Measurements from ENCODE around the gene ERCC6L2.

ERCC6L2 gene

DNA sequence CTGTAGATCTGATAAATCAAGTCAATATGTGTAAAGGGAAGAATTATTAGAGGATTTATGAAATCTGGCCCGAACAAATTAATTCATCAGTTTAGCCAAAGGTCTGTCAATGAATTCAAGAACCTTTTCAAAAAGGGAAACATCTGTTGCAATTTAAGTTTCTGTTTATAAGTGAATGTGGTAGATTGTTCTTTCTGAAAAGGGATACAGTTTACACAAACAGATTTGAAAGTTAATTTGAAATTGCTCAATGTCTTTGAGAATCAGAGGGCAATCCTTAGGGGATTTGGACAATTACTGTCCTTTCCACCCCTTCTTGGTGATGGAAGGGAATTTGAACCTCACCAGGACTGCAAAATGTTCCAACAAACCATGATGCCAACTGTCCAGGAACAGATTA, 29.7 kb upstream of the ERCC6L2 start:
- DNase-seq, result no peak

DNA sequence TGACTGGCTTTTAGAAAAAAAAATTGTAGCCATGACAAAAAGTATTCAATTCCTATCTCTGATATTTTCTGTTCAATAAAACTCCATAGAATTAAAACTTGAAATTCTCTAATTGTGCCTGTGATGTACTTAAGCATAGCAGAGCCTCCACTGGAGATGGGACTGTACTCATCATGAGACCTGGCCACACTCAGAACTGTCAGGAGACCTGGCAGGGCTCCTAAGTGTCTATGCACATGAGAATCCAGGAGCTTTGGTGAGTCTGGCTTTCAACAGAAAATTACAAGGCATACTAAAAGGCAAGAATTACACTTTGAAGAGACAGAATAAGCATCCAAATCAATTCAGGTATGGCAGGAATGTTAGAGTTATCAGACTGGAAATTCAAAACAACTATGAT, 26.7 kb upstream of the ERCC6L2 start:
- H3K18ac ChIP-seq (ENCODE audit: low read length), result no peak overlapping the region
- H3K36me3 ChIP-seq (ENCODE audit: control insufficient read depth, insufficient read depth, low read length), result no peaks in the 10 kb centered on the region
- H3K79me1 ChIP-seq (ENCODE audit: low read length), result no peaks in the 10 kb centered on the region
- H3K4me3 ChIP-seq (ENCODE audit: low read length), result no peak overlapping the region
- no peaks in the 10 kb centered on the region for H3K27me3 ChIP-seq (ENCODE audit: insufficient read depth, low read length, poor library complexity)
- H3K9ac ChIP-seq (ENCODE audit: low read length), result no peak overlapping the region
- H3K4ac ChIP-seq (ENCODE audit: low read depth, low read length), result no peak overlapping the region
- no peak overlapping the region for H3K4me2 ChIP-seq (ENCODE audit: low read length)
- H4K5ac ChIP-seq (ENCODE audit: low read length), result no peak overlapping the region
- H2BK15ac ChIP-seq (replicated peaks; ENCODE audit: low read depth), result no peak overlapping the region
- no peak overlapping the region for H4K8ac ChIP-seq (ENCODE audit: low read depth, low read length)
- H2BK120ac ChIP-seq (ENCODE audit: low read depth, low read length), result no peak overlapping the region
- no peak overlapping the region for H2BK5ac ChIP-seq (ENCODE audit: low read length)
- H2AK5ac ChIP-seq (ENCODE audit: low read length), result no peak overlapping the region
- H3K79me2 ChIP-seq (ENCODE audit: control insufficient read depth, insufficient read depth, low read length), result no peaks in the 10 kb centered on the region
- DNase-seq, result no peak
- no peak overlapping the region for H3K27ac ChIP-seq (ENCODE audit: low read depth, low read length)
- H3K4me1 ChIP-seq (ENCODE audit: control insufficient read depth, low read depth, low read length), result no peaks in the 10 kb centered on the region
- no peak overlapping the region for H3K56ac ChIP-seq (ENCODE audit: low read length)
- H3K23ac ChIP-seq (ENCODE audit: low read length), result no peak overlapping the region

More for the DNA sequence above, 29.7 kb upstream of the ERCC6L2 start:
- no peak overlapping the region for H3K9ac ChIP-seq (ENCODE audit: low read length)
- no peaks in the 10 kb centered on the region for H3K27me3 ChIP-seq (ENCODE audit: insufficient read depth, low read length, poor library complexity)
- no peak overlapping the region for H2BK5ac ChIP-seq (ENCODE audit: low read length)
- no peak overlapping the region for H3K18ac ChIP-seq (ENCODE audit: low read length)
- H3K79me2 ChIP-seq (ENCODE audit: control insufficient read depth, insufficient read depth, low read length), result no peaks in the 10 kb centered on the region
- no CpG with 5 or more reads among the region's 1 CpG for WGBS (ENCODE audit: extremely low coverage, insufficient coverage, low lambda C conversion rate)
- no peak overlapping the region for H3K4me2 ChIP-seq (ENCODE audit: low read length)
- no peaks in the 10 kb centered on the region for H3K36me3 ChIP-seq (ENCODE audit: control insufficient read depth, insufficient read depth, low read length)
- no peak overlapping the region for H4K8ac ChIP-seq (ENCODE audit: low read depth, low read length)
- no peak overlapping the region for H3K27ac ChIP-seq (ENCODE audit: low read depth, low read length)
- H2BK15ac ChIP-seq (replicated peaks; ENCODE audit: low read depth), result no peak overlapping the region
- H3K4me1 ChIP-seq (ENCODE audit: control insufficient read depth, low read depth, low read length), result no peaks in the 10 kb centered on the region
- no peak overlapping the region for H3K56ac ChIP-seq (ENCODE audit: low read length)
- H3K79me1 ChIP-seq (ENCODE audit: low read length), result no peaks in the 10 kb centered on the region
- H4K5ac ChIP-seq (ENCODE audit: low read length), result no peak overlapping the region
- H3K4me3 ChIP-seq (ENCODE audit: low read length), result no peak overlapping the region
- no peak overlapping the region for H2BK120ac ChIP-seq (ENCODE audit: low read depth, low read length)
- no peak overlapping the region for H3K23ac ChIP-seq (ENCODE audit: low read length)
- H3K4ac ChIP-seq (ENCODE audit: low read depth, low read length), result no peak overlapping the region
- H2AK5ac ChIP-seq (ENCODE audit: low read length), result no peak overlapping the region

DNA sequence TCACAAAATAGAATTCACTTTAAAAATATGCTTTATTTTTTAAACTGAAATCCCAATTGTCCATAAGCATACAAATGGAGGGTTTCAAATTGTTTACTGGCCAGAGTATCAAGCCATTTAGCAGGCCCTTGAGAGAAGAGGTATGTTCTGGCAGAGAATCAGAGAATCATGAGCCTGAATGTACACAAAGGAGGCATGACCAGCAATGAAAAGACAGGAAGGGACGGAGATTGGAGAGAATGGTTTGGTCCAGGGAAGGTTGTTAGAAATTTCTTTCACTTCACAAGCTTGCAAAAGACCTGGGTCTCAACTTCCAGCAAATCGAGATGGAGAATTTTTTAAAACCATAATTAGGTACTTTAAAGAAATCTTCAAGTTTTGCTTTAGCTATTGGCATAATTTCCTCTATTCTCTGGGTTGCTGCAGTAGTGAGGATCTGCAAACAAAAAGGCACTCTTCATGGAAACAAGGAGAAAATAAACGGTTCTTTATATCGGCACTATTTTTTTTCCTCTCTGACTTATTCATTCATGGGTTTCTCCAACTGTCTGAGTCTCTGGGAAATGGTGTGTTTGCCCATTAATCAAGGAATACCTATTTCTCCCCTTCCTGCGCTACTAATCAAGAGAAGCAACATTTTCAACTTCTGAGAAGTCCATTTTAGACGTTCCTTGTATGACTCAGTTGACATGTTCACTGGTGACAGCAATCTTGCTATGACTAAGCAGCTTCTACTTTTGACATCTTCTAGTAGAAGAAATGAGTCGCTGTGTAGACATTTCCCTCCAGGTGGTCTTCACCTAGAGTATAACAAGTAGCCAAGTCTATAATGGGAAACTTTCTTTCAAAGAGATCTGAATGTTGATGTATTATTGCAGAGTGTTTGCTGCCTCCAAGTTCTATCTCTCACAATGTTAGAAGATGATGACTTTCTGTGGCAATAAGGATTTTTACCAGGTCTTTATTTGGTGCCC, 23.1 kb upstream of the ERCC6L2 start:
- Histone ChIP-seq H2AK5ac (ENCODE audit: low read length) (no peak overlapping the region), H3K27me3 (ENCODE audit: insufficient read depth, low read length, poor library complexity) (no peaks in the 10 kb centered on the region), H3K4me1 (ENCODE audit: control insufficient read depth, low read depth, low read length) (no peaks in the 10 kb centered on the region), H2BK15ac (replicated peaks; ENCODE audit: low read depth) (no peak overlapping the region), H2BK120ac (ENCODE audit: low read depth, low read length) (no peak overlapping the region), H3K4me2 (ENCODE audit: low read length) (no peak overlapping the region), H3K79me2 (ENCODE audit: control insufficient read depth, insufficient read depth, low read length) (no peaks in the 10 kb centered on the region), H3K79me1 (ENCODE audit: low read length) (no peaks in the 10 kb centered on the region), H3K56ac (ENCODE audit: low read length) (no peak overlapping the region), H2BK5ac (ENCODE audit: low read length) (no peak overlapping the region), H3K4me3 (ENCODE audit: low read length) (no peak overlapping the region), H4K8ac (ENCODE audit: low read depth, low read length) (no peak overlapping the region), H3K18ac (ENCODE audit: low read length) (no peak overlapping the region), H3K36me3 (ENCODE audit: control insufficient read depth, insufficient read depth, low read length) (no peaks in the 10 kb centered on the region), H3K4ac (ENCODE audit: low read depth, low read length) (no peak overlapping the region), H3K23ac (ENCODE audit: low read length) (no peak overlapping the region), H3K9ac (ENCODE audit: low read length) (no peak overlapping the region), H4K5ac (ENCODE audit: low read length) (no peak overlapping the region), H3K27ac (ENCODE audit: low read depth, low read length) (no peak overlapping the region)
- DNase-seq, result peak; percentile 69
- no CpG with 5 or more reads among the region's 7 CpGs for WGBS (ENCODE audit: extremely low coverage, insufficient coverage, low lambda C conversion rate)

DNA sequence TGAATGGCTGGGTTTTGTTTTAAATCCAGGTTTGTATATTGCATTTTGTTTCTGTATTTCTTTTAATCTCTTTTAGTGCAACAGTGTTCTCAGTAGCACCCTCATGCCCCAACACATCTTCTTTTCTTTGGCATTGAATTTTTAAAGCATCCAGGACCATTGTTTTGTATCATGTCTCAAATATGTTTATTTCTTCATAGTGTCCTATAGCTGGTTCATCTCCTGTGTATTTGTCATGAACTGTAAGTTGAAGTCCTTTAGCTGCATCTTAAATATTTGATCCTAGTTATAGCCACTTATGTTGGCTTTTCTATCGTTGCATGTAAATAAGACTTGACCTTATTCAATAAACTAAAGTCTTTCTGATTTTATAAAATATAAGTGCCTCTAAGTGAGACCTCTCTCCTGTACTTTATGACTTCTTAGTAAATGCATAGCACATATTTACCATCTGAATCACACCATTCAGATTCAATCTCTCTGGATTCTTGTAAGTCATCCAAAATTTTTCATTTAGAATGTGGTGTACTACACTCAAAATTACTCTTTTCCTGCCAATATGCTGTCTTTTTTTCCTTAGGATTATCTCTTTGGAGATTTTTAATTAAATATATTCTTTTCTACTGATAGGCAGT, 21.0 kb upstream of the ERCC6L2 start:
- no peaks in the 10 kb centered on the region for H3K4me1 ChIP-seq (ENCODE audit: control insufficient read depth, low read depth, low read length)
- no peaks in the 10 kb centered on the region for H3K27me3 ChIP-seq (ENCODE audit: insufficient read depth, low read length, poor library complexity)
- no peaks in the 10 kb centered on the region for H3K79me1 ChIP-seq (ENCODE audit: low read length)
- no peak overlapping the region for H2BK120ac ChIP-seq (ENCODE audit: low read depth, low read length)
- no peak overlapping the region for H3K4ac ChIP-seq (ENCODE audit: low read depth, low read length)
- H3K18ac ChIP-seq (ENCODE audit: low read length), result no peak overlapping the region
- no peak overlapping the region for H2BK15ac ChIP-seq (replicated peaks; ENCODE audit: low read depth)
- DNase-seq, result no peak
- no peaks in the 10 kb centered on the region for H3K79me2 ChIP-seq (ENCODE audit: control insufficient read depth, insufficient read depth, low read length)
- H4K8ac ChIP-seq (ENCODE audit: low read depth, low read length), result no peak overlapping the region
- no peak overlapping the region for H3K4me3 ChIP-seq (ENCODE audit: low read length)
- H3K56ac ChIP-seq (ENCODE audit: low read length), result no peak overlapping the region
- H2BK5ac ChIP-seq (ENCODE audit: low read length), result no peak overlapping the region
- H3K23ac ChIP-seq (ENCODE audit: low read length), result no peak overlapping the region
- WGBS (ENCODE audit: extremely low coverage, insufficient coverage, low lambda C conversion rate), result no CpG with 5 or more reads among the region's 1 CpG
- no peaks in the 10 kb centered on the region for H3K36me3 ChIP-seq (ENCODE audit: control insufficient read depth, insufficient read depth, low read length)
- H4K5ac ChIP-seq (ENCODE audit: low read length), result no peak overlapping the region
- H2AK5ac ChIP-seq (ENCODE audit: low read length), result no peak overlapping the region
- H3K9ac ChIP-seq (ENCODE audit: low read length), result no peak overlapping the region
- no peak overlapping the region for H3K27ac ChIP-seq (ENCODE audit: low read depth, low read length)
- no peak overlapping the region for H3K4me2 ChIP-seq (ENCODE audit: low read length)

DNA sequence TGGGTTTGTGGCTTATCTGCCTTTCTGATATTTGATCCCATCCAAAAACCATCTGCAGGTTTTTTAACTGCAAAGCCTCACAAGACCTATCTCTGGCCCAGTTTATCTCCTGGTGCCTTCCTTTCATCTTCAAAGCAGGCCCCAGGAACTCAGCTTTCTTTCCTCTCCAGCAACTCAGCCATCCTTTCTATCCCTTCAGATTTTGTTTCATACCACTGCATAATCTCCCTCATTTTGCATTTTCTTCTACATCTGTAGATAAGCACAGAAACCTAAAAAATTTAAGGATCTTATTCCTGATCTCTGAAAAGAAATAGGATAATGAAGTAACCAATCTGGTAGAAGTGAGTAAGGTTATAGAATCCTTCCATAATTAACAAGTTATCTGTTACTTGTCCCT, 19.5 kb upstream of the ERCC6L2 start:
- Histone ChIP-seq H4K8ac (ENCODE audit: low read depth, low read length) (no peak overlapping the region), H3K9ac (ENCODE audit: low read length) (no peak overlapping the region), H3K4ac (ENCODE audit: low read depth, low read length) (no peak overlapping the region), H2AK5ac (ENCODE audit: low read length) (no peak overlapping the region), H3K18ac (ENCODE audit: low read length) (no peak overlapping the region), H3K27me3 (ENCODE audit: insufficient read depth, low read length, poor library complexity) (no peaks in the 10 kb centered on the region), H3K56ac (ENCODE audit: low read length) (no peak overlapping the region), H3K23ac (ENCODE audit: low read length) (no peak overlapping the region), H2BK120ac (ENCODE audit: low read depth, low read length) (no peak overlapping the region), H3K4me2 (ENCODE audit: low read length) (no peak overlapping the region), H3K79me1 (ENCODE audit: low read length) (no peaks in the 10 kb centered on the region), H3K36me3 (ENCODE audit: control insufficient read depth, insufficient read depth, low read length) (no peaks in the 10 kb centered on the region), H2BK5ac (ENCODE audit: low read length) (no peak overlapping the region), H3K4me1 (ENCODE audit: control insufficient read depth, low read depth, low read length) (no peaks in the 10 kb centered on the region), H3K79me2 (ENCODE audit: control insufficient read depth, insufficient read depth, low read length) (no peaks in the 10 kb centered on the region), H3K27ac (ENCODE audit: low read depth, low read length) (no peak overlapping the region), H2BK15ac (replicated peaks; ENCODE audit: low read depth) (no peak overlapping the region), H3K4me3 (ENCODE audit: low read length) (no peak overlapping the region), H4K5ac (ENCODE audit: low read length) (no peak overlapping the region)
- DNase-seq, result peak; percentile 26
